OCI-LY1 (cell line): Measurements from ENCODE around the gene SIK3.

Experiments used
- EZH2 ChIP-seq: fragments of 200-600 bp; sonication (generic), shearing (Covaris generic); IDR thresholded peaks from 2 replicates; pipeline ENCODE4 v1.8.0; 2017; ENCODE audit warnings: borderline replicate concordance, mixed run types, mild to moderate bottlenecking, antibody characterized with exemption, low read length, moderate library complexity, mixed read lengths
- TF ChIP-seq, protein P1 (sequence below): fragments of 200-600 bp; sonication (generic), shearing (Covaris generic); IDR thresholded peaks from 2 replicates; pipeline ENCODE4 v1.5.1; 2017; ENCODE audit warnings: mild to moderate bottlenecking, antibody characterized with exemption, low read length, moderate library complexity, mixed read lengths

DNA sequence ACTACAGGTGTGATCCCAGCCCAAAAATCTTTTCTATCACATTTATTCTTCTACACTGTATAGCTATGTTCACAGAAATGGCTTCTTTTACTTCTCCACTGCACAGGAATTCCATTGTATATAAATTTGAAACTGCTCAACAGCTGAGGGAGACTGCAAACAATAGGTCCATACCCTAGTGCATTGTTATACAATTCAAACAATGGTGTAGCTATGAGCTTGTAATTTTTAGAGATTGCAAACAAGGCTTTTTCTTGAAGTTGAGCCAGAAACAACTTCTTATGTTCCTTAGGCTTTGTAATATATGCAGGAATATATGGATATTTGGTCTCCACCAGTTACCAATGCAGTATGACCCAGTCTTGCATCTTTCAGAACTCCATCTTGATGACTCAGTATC, 19.5 kb upstream of the SIK3 start:
- TF ChIP-seq, protein P1, sequence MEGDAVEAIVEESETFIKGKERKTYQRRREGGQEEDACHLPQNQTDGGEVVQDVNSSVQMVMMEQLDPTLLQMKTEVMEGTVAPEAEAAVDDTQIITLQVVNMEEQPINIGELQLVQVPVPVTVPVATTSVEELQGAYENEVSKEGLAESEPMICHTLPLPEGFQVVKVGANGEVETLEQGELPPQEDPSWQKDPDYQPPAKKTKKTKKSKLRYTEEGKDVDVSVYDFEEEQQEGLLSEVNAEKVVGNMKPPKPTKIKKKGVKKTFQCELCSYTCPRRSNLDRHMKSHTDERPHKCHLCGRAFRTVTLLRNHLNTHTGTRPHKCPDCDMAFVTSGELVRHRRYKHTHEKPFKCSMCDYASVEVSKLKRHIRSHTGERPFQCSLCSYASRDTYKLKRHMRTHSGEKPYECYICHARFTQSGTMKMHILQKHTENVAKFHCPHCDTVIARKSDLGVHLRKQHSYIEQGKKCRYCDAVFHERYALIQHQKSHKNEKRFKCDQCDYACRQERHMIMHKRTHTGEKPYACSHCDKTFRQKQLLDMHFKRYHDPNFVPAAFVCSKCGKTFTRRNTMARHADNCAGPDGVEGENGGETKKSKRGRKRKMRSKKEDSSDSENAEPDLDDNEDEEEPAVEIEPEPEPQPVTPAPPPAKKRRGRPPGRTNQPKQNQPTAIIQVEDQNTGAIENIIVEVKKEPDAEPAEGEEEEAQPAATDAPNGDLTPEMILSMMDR, result no peak
- no peak for TF ChIP-seq EZH2
